B cell (primary cell): ENCODE data around the gene NTRK3.

ENCODE experiments used
- EZH2 ChIP-seq: IDR thresholded peaks from 2 replicates; pipeline ENCODE4 v1.6.1; 2012; ENCODE audit warnings: borderline replicate concordance, low read depth, mild to moderate bottlenecking, moderate library complexity, low read length; ENCODE audit not compliant: insufficient read depth, poor library complexity, severe bottlenecking
- TF ChIP-seq, protein P1 (sequence below): fragments of 200-600 bp; IDR thresholded peaks from one replicate; pipeline ENCODE4 v1.8.0; 2022; ENCODE audit warnings: antibody characterized with exemption, mild to moderate bottlenecking

DNA sequence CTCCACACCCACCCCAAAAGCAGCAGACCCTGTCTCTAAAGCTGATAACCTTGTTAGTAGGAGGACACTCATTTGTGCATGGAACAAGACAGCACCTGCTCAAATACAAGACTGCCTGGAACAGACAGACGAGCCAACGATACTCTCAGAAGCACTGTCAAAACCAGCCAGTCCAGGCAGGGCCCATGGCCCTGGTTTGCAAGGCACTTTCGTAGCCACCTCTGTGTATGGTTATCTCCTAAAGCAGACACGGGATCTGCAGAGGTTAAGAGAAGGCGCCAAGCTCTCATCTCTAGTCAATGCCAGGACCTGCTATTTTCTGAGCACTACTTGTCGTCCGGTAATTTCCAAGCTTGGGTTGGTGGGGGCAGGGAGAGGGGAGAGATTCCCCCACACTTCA, 10.5 kb downstream of the NTRK3 start:
- TF ChIP-seq EZH2: no peak
- TF ChIP-seq, protein P1, sequence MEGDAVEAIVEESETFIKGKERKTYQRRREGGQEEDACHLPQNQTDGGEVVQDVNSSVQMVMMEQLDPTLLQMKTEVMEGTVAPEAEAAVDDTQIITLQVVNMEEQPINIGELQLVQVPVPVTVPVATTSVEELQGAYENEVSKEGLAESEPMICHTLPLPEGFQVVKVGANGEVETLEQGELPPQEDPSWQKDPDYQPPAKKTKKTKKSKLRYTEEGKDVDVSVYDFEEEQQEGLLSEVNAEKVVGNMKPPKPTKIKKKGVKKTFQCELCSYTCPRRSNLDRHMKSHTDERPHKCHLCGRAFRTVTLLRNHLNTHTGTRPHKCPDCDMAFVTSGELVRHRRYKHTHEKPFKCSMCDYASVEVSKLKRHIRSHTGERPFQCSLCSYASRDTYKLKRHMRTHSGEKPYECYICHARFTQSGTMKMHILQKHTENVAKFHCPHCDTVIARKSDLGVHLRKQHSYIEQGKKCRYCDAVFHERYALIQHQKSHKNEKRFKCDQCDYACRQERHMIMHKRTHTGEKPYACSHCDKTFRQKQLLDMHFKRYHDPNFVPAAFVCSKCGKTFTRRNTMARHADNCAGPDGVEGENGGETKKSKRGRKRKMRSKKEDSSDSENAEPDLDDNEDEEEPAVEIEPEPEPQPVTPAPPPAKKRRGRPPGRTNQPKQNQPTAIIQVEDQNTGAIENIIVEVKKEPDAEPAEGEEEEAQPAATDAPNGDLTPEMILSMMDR: no peak
